GM12864 (cell line): Measurements from ENCODE around the gene XRN2.

Source experiments
- DNase-seq: peaks from one replicate; pipeline ENCODE4 v3.0.0-alpha.2; 2011; ENCODE audit warnings: low read depth
- H3K4me3 ChIP-seq: 2 replicates; pipeline ENCODE4 v1.5.1; 2011; ENCODE audit warnings: mild to moderate bottlenecking, low read depth, low read length, control low read depth
- CTCF ChIP-seq: IDR thresholded peaks from 2 replicates; pipeline ENCODE4 v1.5.1; 2011; ENCODE audit warnings: low read depth, mild to moderate bottlenecking, moderate library complexity, low read length, control low read depth, inconsistent platforms; ENCODE audit errors: missing control alignments

XRN2 gene

GRCh38 chr20:21372016-21372415 is 68.9 kb downstream of the XRN2 start:
- no peak for DNase-seq
- H3K4me3 ChIP-seq: no peak overlapping the region
- TF ChIP-seq CTCF: no peak

- TF ChIP-seq CTCF: no peak
- DNase-seq: no peak
These were observed 70.3 kb downstream of the XRN2 start for GRCh38 chr20:21373436-21373835.

GRCh38 chr20:21376626-21377025 is 73.5 kb downstream of the XRN2 start:
- H3K4me3 ChIP-seq: no peak overlapping the region
- no peak for DNase-seq
- TF ChIP-seq CTCF: no peak

More at GRCh38 chr20:21373436-21373835, 70.3 kb downstream of the XRN2 start:
- H3K4me3 ChIP-seq: no peak overlapping the region

DNA sequence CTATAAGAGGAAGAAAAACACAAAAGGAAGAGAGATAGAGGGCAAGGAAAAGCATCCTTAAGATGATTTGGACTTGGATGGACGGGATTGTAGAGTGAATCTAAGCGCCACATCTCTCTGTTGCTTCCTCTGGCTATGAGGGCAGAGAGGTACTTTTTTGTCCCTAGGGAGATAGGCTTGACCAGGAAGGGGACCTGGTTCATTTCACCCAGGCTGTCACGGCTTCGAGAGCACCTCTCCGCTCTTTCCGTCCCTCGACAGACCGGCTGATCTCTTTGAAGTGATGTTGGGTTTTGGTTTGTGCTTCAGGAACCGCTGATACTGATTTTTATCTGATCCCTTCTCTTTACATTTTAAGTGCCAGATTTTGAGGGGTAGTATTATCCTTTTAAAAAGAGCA is 74.6 kb downstream of the XRN2 start:
- no peak overlapping the region for H3K4me3 ChIP-seq
- TF ChIP-seq CTCF: no peak
- DNase-seq: no peak

DNA sequence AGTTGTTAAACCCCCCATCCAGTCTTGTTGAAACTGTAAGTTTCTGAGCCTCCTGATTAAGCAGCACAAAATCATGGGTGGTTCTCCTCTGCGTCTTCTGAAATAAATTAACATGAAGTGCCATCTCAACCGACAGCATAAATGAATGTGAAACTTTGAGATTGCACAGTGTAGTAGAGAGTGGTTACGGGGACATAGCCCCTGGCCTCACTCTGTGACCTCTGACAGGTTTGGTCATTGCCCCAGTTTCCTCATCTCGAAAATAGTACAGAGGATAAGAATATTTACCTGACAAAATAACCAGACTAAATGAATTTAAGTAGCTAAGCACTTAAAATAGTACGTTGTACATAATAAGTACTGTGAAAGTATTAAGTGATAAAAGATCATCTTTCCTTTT is 75.1 kb downstream of the XRN2 start:
- TF ChIP-seq CTCF: no peak
- no peak for DNase-seq
- H3K4me3 ChIP-seq: no peak overlapping the region

DNA sequence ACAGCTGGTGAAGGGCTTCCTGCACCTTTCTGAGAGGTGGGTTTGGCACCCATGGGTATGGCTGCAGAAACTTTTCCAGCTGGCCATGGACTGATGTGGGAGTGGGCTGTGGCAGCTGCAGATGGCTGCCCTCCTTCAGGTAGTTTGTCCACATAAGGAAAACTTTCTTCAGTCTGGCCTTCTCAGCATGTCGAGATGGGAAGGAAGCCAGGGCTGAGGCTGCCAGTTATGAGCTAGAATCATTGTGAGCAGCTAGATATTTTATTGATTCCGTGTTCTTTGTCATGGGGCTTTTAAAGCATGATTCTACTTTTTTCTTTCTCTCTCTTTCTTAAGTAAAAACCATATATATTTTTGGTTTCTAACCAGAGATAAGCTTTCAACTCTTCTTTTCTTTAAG is 77.6 kb downstream of the XRN2 start:
- no peak for TF ChIP-seq CTCF
- H3K4me3 ChIP-seq: no peak overlapping the region
- no peak for DNase-seq

GRCh38 chr20:21381619-21382018 is 78.5 kb downstream of the XRN2 start:
- no peak for DNase-seq
- no peak for TF ChIP-seq CTCF
- H3K4me3 ChIP-seq: no peak overlapping the region
